Spleen (tissue), 7 donors: ENCODE data around the gene CTNNA2.

Experiments used
- POLR2A ChIP-seq, 3 donors: fragments of 450-650 bp; IDR thresholded peaks; one replicate each; pipeline ENCODE4 v1.5.1; 2017; ENCODE audit warnings: antibody characterized with exemption in 3 of 3, mild to moderate bottlenecking in 1 of 3
- POLR2AphosphoS5 ChIP-seq, 3 donors: sonication (generic); formaldehyde crosslinking; IDR thresholded peaks; one replicate each; pipeline ENCODE4 v1.5.1; 2017; ENCODE audit warnings: antibody characterized with exemption in 3 of 3
- TF ChIP-seq, protein P1 (sequence below), 11 experiments: fragments of 200-600 bp in 7 of 11; fragments of 450-650 bp in 4 of 11; sonication (generic) in 4 of 11; IDR thresholded peaks in 8 of 11; conservative IDR thresholded peaks in 3 of 11; 1 replicate in 7 of 11; 2 replicates in 4 of 11; pipeline versions ENCODE4 v1.4.0 to v1.8.0; 2016 to 2021; ENCODE audit warnings: antibody characterized with exemption in 11 of 11, inconsistent platforms in 4 of 11, mild to moderate bottlenecking in 1 of 11
- donor health status: DM: no; HTN: no; CAD: no; lungs with moderate emphysema.
- donor health status: DM: no; HTN: no; CAD: no.
- donor health status: DM: no; HTN: no; CAD: no.

DNA sequence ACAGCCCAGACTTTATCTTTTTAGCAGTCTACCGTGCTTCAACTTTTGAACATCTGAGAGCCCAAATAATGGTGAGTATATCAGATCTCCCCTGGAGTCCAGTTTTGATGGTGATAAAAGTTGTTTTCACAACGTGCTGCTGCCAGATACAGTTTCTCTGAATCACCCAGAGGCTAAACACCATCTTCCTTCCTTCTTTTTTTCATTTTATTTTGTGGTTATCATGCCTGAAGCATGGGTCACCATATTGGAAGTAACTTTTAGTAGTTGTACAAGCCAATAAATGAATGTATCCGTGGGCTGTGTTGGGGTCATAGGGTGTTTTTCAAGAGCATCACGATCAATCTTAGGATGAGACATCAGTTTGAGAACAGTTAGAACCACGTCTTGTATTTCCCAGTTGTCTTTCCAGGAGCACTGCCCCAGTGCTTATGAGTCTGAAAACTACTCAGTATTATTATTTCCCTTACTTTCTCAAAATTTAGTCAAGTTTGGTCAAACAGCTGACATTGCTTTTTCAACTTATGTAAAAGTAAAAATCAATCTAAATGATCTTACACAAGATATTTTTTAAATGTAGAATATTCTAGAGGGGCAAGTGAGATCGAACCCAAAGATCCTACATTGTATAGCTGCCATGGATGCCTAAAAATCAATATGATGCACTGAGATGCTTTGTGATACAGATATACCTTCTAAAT is 311.4 kb downstream of the CTNNA2 start:
- TF ChIP-seq POLR2AphosphoS5 (IDR thresholded peaks at IDR 0.05) (no peak), POLR2A (IDR thresholded peaks at IDR 0.05) (no peak)
- TF ChIP-seq, protein P1, sequence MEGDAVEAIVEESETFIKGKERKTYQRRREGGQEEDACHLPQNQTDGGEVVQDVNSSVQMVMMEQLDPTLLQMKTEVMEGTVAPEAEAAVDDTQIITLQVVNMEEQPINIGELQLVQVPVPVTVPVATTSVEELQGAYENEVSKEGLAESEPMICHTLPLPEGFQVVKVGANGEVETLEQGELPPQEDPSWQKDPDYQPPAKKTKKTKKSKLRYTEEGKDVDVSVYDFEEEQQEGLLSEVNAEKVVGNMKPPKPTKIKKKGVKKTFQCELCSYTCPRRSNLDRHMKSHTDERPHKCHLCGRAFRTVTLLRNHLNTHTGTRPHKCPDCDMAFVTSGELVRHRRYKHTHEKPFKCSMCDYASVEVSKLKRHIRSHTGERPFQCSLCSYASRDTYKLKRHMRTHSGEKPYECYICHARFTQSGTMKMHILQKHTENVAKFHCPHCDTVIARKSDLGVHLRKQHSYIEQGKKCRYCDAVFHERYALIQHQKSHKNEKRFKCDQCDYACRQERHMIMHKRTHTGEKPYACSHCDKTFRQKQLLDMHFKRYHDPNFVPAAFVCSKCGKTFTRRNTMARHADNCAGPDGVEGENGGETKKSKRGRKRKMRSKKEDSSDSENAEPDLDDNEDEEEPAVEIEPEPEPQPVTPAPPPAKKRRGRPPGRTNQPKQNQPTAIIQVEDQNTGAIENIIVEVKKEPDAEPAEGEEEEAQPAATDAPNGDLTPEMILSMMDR (IDR thresholded peaks at IDR 0.05 in 8 of 11, conservative IDR thresholded peaks at IDR 0.05 in 3 of 11), result no peak
